Fibroblast of lung (primary cell): ENCODE data around the gene CTRL. TPM values are rescaled to one million over a fixed set of nuclear protein-coding genes. Genes with fewer than 3 reads are reported as not detected.

Experiments used
- DNase-seq, 2 donors: peaks; one replicate each; pipeline versions ENCODE4 v3.0.0 to v3.0.0-alpha.2; 2010; ENCODE audit warnings: low read depth in 2 of 2
- H2AFZ ChIP-seq: 2 replicates; pipeline ENCODE4 v1.5.1; 2012; ENCODE audit warnings: low read length, control low read depth, inconsistent platforms
- H3K27ac ChIP-seq: 2 replicates; pipeline ENCODE4 v1.5.1; 2011; ENCODE audit warnings: low read length, control low read depth; ENCODE audit not compliant: insufficient read depth
- H3K27me3 ChIP-seq: 2 replicates; pipeline ENCODE4 v1.5.1; 2011; ENCODE audit warnings: mild to moderate bottlenecking, low read length; ENCODE audit not compliant: control insufficient read depth, insufficient read depth
- H3K36me3 ChIP-seq: 2 replicates; pipeline ENCODE4 v1.5.1; 2011; ENCODE audit warnings: low read length; ENCODE audit not compliant: control insufficient read depth, insufficient read depth
- H3K4me1 ChIP-seq: 2 replicates; pipeline ENCODE4 v1.5.1; 2011; ENCODE audit warnings: low read length; ENCODE audit not compliant: control insufficient read depth, insufficient read depth; ENCODE audit errors: extremely low read depth
- H3K4me2 ChIP-seq: 2 replicates; pipeline ENCODE4 v1.5.1; 2011; ENCODE audit warnings: low read length, control low read depth; ENCODE audit not compliant: insufficient read depth; ENCODE audit errors: extremely low read depth
- H3K4me3 ChIP-seq, 4 experiments: fragments of 200-600 bp in 1 of 4; sonication (generic) in 1 of 4; replicated peaks in 1 of 4; 2 replicates each; pipeline ENCODE4 v1.5.1; 2011 to 2016; ENCODE audit warnings: low read length in 4 of 4, low read depth in 3 of 4, mild to moderate bottlenecking in 3 of 4, control low read depth in 2 of 4, inconsistent platforms in 1 of 4, mixed read lengths in 1 of 4; ENCODE audit not compliant: insufficient read depth in 1 of 4; ENCODE audit errors: control extremely low read depth in 1 of 4
- H3K79me2 ChIP-seq: 2 replicates; pipeline ENCODE4 v1.5.1; 2012; ENCODE audit warnings: mild to moderate bottlenecking, low read length, inconsistent platforms; ENCODE audit not compliant: control insufficient read depth, insufficient read depth
- H3K9ac ChIP-seq: 2 replicates; pipeline ENCODE4 v1.5.1; 2011; ENCODE audit warnings: mild to moderate bottlenecking, low read length, control low read depth; ENCODE audit not compliant: insufficient read depth
- H3K9me3 ChIP-seq: 2 replicates; pipeline ENCODE4 v1.5.1; 2012; ENCODE audit warnings: low read depth, low read length; ENCODE audit not compliant: control insufficient read depth, insufficient read depth
- H4K20me1 ChIP-seq: 2 replicates; pipeline ENCODE4 v1.5.1; 2011; ENCODE audit warnings: low read length; ENCODE audit not compliant: control insufficient read depth, insufficient read depth; ENCODE audit errors: extremely low read depth
- CTCF ChIP-seq, 2 donors: IDR thresholded peaks in 1 of 2; conservative IDR thresholded peaks in 1 of 2; 1 replicate in 1 of 2; 2 replicates in 1 of 2; pipeline ENCODE4 v1.5.1; 2011 to 2012; ENCODE audit warnings: low read length in 2 of 2, control low read depth in 1 of 2, inconsistent platforms in 1 of 2, low read depth in 1 of 2, mild to moderate bottlenecking in 1 of 2
- EZH2 ChIP-seq: IDR thresholded peaks from 2 replicates; pipeline ENCODE4 v1.5.1; 2012; ENCODE audit warnings: low read length, control low read depth, mild to moderate bottlenecking; ENCODE audit errors: missing control alignments
- polyA plus RNA-seq, 2 donors: library from polyadenylated mRNA; depleted of rRNA in 1 of 2; stranded (reverse) in 1 of 2; unstranded in 1 of 2; fragments of >200 nt; gene quantifications; 2 replicates each; pipeline ENCODE4 v1.2.1, GENCODE V29; 2011 to 2012; ENCODE audit warnings: missing spikeins in 1 of 2
- total RNA-seq: library from RNA; depleted of rRNA; stranded (reverse); fragments of >200 nt; gene quantifications from 2 replicates; pipeline ENCODE4 v1.2.1, GENCODE V29; 2014

CTRL gene
- total and polyA plus RNA-seq, 2 donors (not counting 1 experiment from before 2014, with no cell fraction given) = 0.14 to 0.33 TPM

GRCh38 chr16:67881621-67882161 is 50.0 kb downstream of the CTRL start:
- Histone ChIP-seq H3K9me3 (no peaks in the 10 kb centered on the region), H3K4me2 (no peak overlapping the region), H3K4me3 (no peak overlapping the region), H4K20me1 (peaks cover 4% of the 10 kb centered on the region), H3K9ac (no peak overlapping the region), H3K79me2 (peaks cover 4% of the 10 kb centered on the region), H3K27ac (no peak overlapping the region), H3K27me3 (no peaks in the 10 kb centered on the region), H3K4me1 (peaks cover 6% of the 10 kb centered on the region), H2AFZ (no peak overlapping the region), H3K36me3 (peaks cover 61% of the 10 kb centered on the region)
- TF ChIP-seq EZH2 = no peak
- no peak for TF ChIP-seq CTCF (conservative IDR thresholded peaks at IDR 0.05 in 1 of 2, IDR thresholded peaks at IDR 0.05 in 1 of 2; ENCODE audit: low read depth in 1 of 2, low read length in 2 of 2)
- no peak for DNase-seq

GRCh38 chr16:67880584-67880983 is 51.1 kb downstream of the CTRL start:
- DNase-seq = no peak
- no peak overlapping the region for H2AFZ ChIP-seq
- H3K4me1 ChIP-seq = peaks cover 6% of the 10 kb centered on the region
- H4K20me1 ChIP-seq = peaks cover 4% of the 10 kb centered on the region
- H3K9me3 ChIP-seq = no peaks in the 10 kb centered on the region
- no peak overlapping the region for H3K9ac ChIP-seq
- H3K4me2 ChIP-seq = no peak overlapping the region
- H3K27ac ChIP-seq = no peak overlapping the region
- no peak overlapping the region for H3K4me3 ChIP-seq
- peaks cover 64% of the 10 kb centered on the region for H3K36me3 ChIP-seq
- TF ChIP-seq EZH2 (no peak), CTCF (conservative IDR thresholded peaks at IDR 0.05 in 1 of 2, IDR thresholded peaks at IDR 0.05 in 1 of 2; ENCODE audit: low read depth in 1 of 2, low read length in 2 of 2) (no peak)
- H3K79me2 ChIP-seq = peaks cover 13% of the 10 kb centered on the region
- H3K27me3 ChIP-seq = no peaks in the 10 kb centered on the region

GRCh38 chr16:67879936-67880335 is 51.7 kb downstream of the CTRL start:
- no peak overlapping the region for H2AFZ ChIP-seq
- H3K36me3 ChIP-seq = peaks cover 64% of the 10 kb centered on the region
- H3K27me3 ChIP-seq = no peaks in the 10 kb centered on the region
- H4K20me1 ChIP-seq = peaks cover 4% of the 10 kb centered on the region
- peaks cover 20% of the 10 kb centered on the region for H3K79me2 ChIP-seq
- no peak overlapping the region for H3K9ac ChIP-seq
- no peak overlapping the region for H3K4me2 ChIP-seq
- H3K9me3 ChIP-seq = no peaks in the 10 kb centered on the region
- H3K4me3 ChIP-seq = no peak overlapping the region
- peaks cover 4% of the 10 kb centered on the region for H3K4me1 ChIP-seq
- DNase-seq = no peak
- H3K27ac ChIP-seq = no peak overlapping the region
- TF ChIP-seq CTCF (conservative IDR thresholded peaks at IDR 0.05 in 1 of 2, IDR thresholded peaks at IDR 0.05 in 1 of 2; ENCODE audit: low read depth in 1 of 2, low read length in 2 of 2) = no peak
- no peak for TF ChIP-seq EZH2

Other genes with a start within 250 kb of the CTRL start
- 12.8 and 15.2 TPM in 2 replicates for gene GFOD2, start 212.5 kb downstream of the CTRL start, total RNA-seq
- gene GFOD2, start 212.5 kb downstream of the CTRL start, polyA plus RNA-seq = 9.2 and 10.0 TPM in 2 replicates
- 3.9 and 4.6 TPM in 2 replicates for gene RANBP10, start 125.3 kb downstream of the CTRL start, total RNA-seq
- gene RANBP10, start 125.3 kb downstream of the CTRL start, polyA plus RNA-seq = 7.1 and 8.9 TPM in 2 replicates
- gene TSNAXIP1, start 125.0 kb downstream of the CTRL start, total RNA-seq = 1.2 and 1.5 TPM in 2 replicates
- 0.30 and 0.45 TPM in 2 replicates for gene TSNAXIP1, start 125.0 kb downstream of the CTRL start, polyA plus RNA-seq
- gene THAP11, start 89.5 kb downstream of the CTRL start, total RNA-seq = 37.7 and 42.9 TPM in 2 replicates
- 15.8 and 16.0 TPM in 2 replicates for gene THAP11, start 89.5 kb downstream of the CTRL start, polyA plus RNA-seq
- gene NUTF2, start 84.9 kb downstream of the CTRL start, total RNA-seq = 127 TPM in 2 replicates
- gene NUTF2, start 84.9 kb downstream of the CTRL start, polyA plus RNA-seq = 310 and 410 TPM in 2 replicates
- 15.4 and 23.1 TPM in 2 replicates for gene CENPT, start 84.2 kb downstream of the CTRL start, total RNA-seq
- gene CENPT, start 84.2 kb downstream of the CTRL start, polyA plus RNA-seq = 30.2 and 40.2 TPM in 2 replicates
- 38.0 and 49.4 TPM in 2 replicates for gene EDC4, start 58.8 kb downstream of the CTRL start, total RNA-seq
- gene EDC4, start 58.8 kb downstream of the CTRL start, polyA plus RNA-seq = 27.4 and 35.0 TPM in 2 replicates
- 0.17 TPM in 1 of 2 replicates, not detected in the other for gene NRN1L, start 47.0 kb downstream of the CTRL start, total RNA-seq
- 0.09 and 0.10 TPM in 2 replicates for gene NRN1L, start 47.0 kb downstream of the CTRL start, polyA plus RNA-seq
- 11.8 and 13.4 TPM in 2 replicates for gene PSKH1, start 38.6 kb downstream of the CTRL start, total RNA-seq
- gene PSKH1, start 38.6 kb downstream of the CTRL start, polyA plus RNA-seq = 14.2 and 15.4 TPM in 2 replicates
- 53.2 and 66.9 TPM in 2 replicates for gene PSMB10, start 5.0 kb upstream of the CTRL start, total RNA-seq
- gene PSMB10, start 5.0 kb upstream of the CTRL start, polyA plus RNA-seq = 18.1 and 21.7 TPM in 2 replicates
- 3.3 and 6.4 TPM in 2 replicates for gene LCAT, start 12.3 kb upstream of the CTRL start, total RNA-seq
- gene LCAT, start 12.3 kb upstream of the CTRL start, polyA plus RNA-seq = 4.5 and 5.8 TPM in 2 replicates
- gene SLC12A4, start 36.8 kb upstream of the CTRL start, total RNA-seq = 60.4 and 120 TPM in 2 replicates
- 41.4 and 42.2 TPM in 2 replicates for gene SLC12A4, start 36.8 kb upstream of the CTRL start, polyA plus RNA-seq
- gene DPEP3, start 48.6 kb upstream of the CTRL start, total RNA-seq = not detected in 2 replicates
- gene DPEP3, start 48.6 kb upstream of the CTRL start, polyA plus RNA-seq = not detected in 2 replicates
- not detected in 2 replicates for gene DPEP2, start 67.6 kb upstream of the CTRL start, total RNA-seq
- not detected in 2 replicates for gene DPEP2, start 67.6 kb upstream of the CTRL start, polyA plus RNA-seq
- gene DPEP2NB, start 84.0 kb upstream of the CTRL start, total RNA-seq = not detected in 2 replicates
- not detected in 2 replicates for gene DPEP2NB, start 84.0 kb upstream of the CTRL start, polyA plus RNA-seq
- 10.7 and 12.3 TPM in 2 replicates for gene DDX28, start 91.4 kb upstream of the CTRL start, total RNA-seq
- 5.3 and 8.6 TPM in 2 replicates for gene DDX28, start 91.4 kb upstream of the CTRL start, polyA plus RNA-seq
- gene DUS2, start 91.4 kb upstream of the CTRL start, total RNA-seq = 12.3 and 16.8 TPM in 2 replicates
- gene DUS2, start 91.4 kb upstream of the CTRL start, polyA plus RNA-seq = 10.2 and 15.5 TPM in 2 replicates
- gene NFATC3, start 153.5 kb upstream of the CTRL start, total RNA-seq = 10.6 and 11.0 TPM in 2 replicates
- gene NFATC3, start 153.5 kb upstream of the CTRL start, polyA plus RNA-seq = 9.6 and 10.1 TPM in 2 replicates